SU-DHL-6 (cell line): ENCODE data around the gene HS3ST3B1.

ENCODE experiments used
- H2AFZ ChIP-seq: fragments of 200-600 bp; sonication (generic); 2 replicates; pipeline ENCODE4 v1.6.1; 2014; ENCODE audit warnings: low read depth, mild to moderate bottlenecking, moderate library complexity, mixed read lengths, antibody characterized with exemption, low read length; ENCODE audit not compliant: severe bottlenecking
- H3F3A ChIP-seq: fragments of 200-600 bp; shearing (Covaris generic); 2 replicates; pipeline ENCODE4 v1.6.0; 2016; ENCODE audit warnings: antibody characterized with exemption, mild to moderate bottlenecking; ENCODE audit not compliant: insufficient read depth
- H3K27ac ChIP-seq: fragments of 200-600 bp; sonication (generic); 2 replicates; pipeline ENCODE4 v1.5.1; 2016; ENCODE audit warnings: low read depth, mild to moderate bottlenecking, low read length, moderate library complexity, mixed read lengths
- H3K27me3 ChIP-seq: fragments of 200-600 bp; sonication (generic), shearing (Covaris generic); 2 replicates; pipeline ENCODE4 v1.6.0; 2014; ENCODE audit warnings: mild to moderate bottlenecking, low read length
- H3K36me3 ChIP-seq: fragments of 200-600 bp; sonication (generic); 2 replicates; pipeline ENCODE4 v1.6.1; 2014; ENCODE audit warnings: mild to moderate bottlenecking, low read length, mixed read lengths
- H3K4me2 ChIP-seq: fragments of 300-600, 200-600 bp; shearing (Covaris generic), sonication (generic); 2 replicates; pipeline ENCODE4 v1.6.0; 2014; ENCODE audit warnings: low read length, low read depth, mild to moderate bottlenecking; ENCODE audit not compliant: poor library complexity, severe bottlenecking
- H3K4me3 ChIP-seq: fragments of 200-600 bp; sonication (generic); 2 replicates; pipeline ENCODE4 v1.5.1; 2014; ENCODE audit warnings: antibody characterized with exemption, low read length, mild to moderate bottlenecking, mixed read lengths; ENCODE audit not compliant: insufficient read depth, poor library complexity, severe bottlenecking
- H3K79me2 ChIP-seq: fragments of 200-600 bp; sonication (generic); 2 replicates; pipeline ENCODE4 v1.6.1; 2014; ENCODE audit warnings: mild to moderate bottlenecking, low read length, moderate library complexity; ENCODE audit not compliant: insufficient read depth
- H3K9ac ChIP-seq: fragments of 200-600 bp; sonication (generic); 2 replicates; pipeline ENCODE4 v1.7.0; 2014; ENCODE audit warnings: mild to moderate bottlenecking, low read length
- H3K9me2 ChIP-seq: fragments of 200-600 bp; sonication (generic); replicated peaks from 2 replicates; pipeline ENCODE4 v1.6.1; 2014; ENCODE audit warnings: low read length; ENCODE audit not compliant: insufficient read depth
- H3K9me3 ChIP-seq: fragments of 200-600 bp; sonication (generic); 2 replicates; pipeline ENCODE4 v1.6.1; 2014; ENCODE audit warnings: low read length, mixed read lengths; ENCODE audit not compliant: insufficient read depth
- H4K20me1 ChIP-seq: fragments of 200-600 bp; sonication (generic); 2 replicates; pipeline ENCODE4 v1.6.1; 2014; ENCODE audit warnings: low read depth, mild to moderate bottlenecking, antibody characterized with exemption, low read length, moderate library complexity, mixed read lengths
- CTCF ChIP-seq: fragments of 200-600 bp; sonication (generic); IDR thresholded peaks from one replicate; pipeline ENCODE4 v1.5.1; 2017; ENCODE audit warnings: antibody characterized with exemption, mild to moderate bottlenecking, low read length, moderate library complexity; ENCODE audit not compliant: insufficient read depth, poor library complexity, severe bottlenecking
- EZH2phosphoT487 ChIP-seq: fragments of 200-600 bp; sonication (generic), shearing (Covaris generic); conservative IDR thresholded peaks from 2 replicates; pipeline ENCODE4 v1.6.1; 2018; ENCODE audit warnings: mild to moderate bottlenecking, antibody characterized with exemption, low read length, moderate library complexity, mixed read lengths

HS3ST3B1 gene

GRCh38 chr17:14330492-14330962 lies 29.6 kb downstream of the HS3ST3B1 start:
- no peaks in the 10 kb centered on the region for H3F3A ChIP-seq
- TF ChIP-seq CTCF (no peak), EZH2phosphoT487 (no peak)
- H3K79me2 ChIP-seq = no peaks in the 10 kb centered on the region
- H3K9me3 ChIP-seq = no peaks in the 10 kb centered on the region
- H2AFZ ChIP-seq = no peak overlapping the region
- H3K9ac ChIP-seq = no peak overlapping the region
- H3K27me3 ChIP-seq = no peaks in the 10 kb centered on the region
- no peaks in the 10 kb centered on the region for H3K36me3 ChIP-seq
- no peak overlapping the region for H3K27ac ChIP-seq
- H3K4me3 ChIP-seq = no peak overlapping the region
- H3K9me2 ChIP-seq = no peaks in the 10 kb centered on the region
- H4K20me1 ChIP-seq = no peaks in the 10 kb centered on the region
- no peak overlapping the region for H3K4me2 ChIP-seq

GRCh38 chr17:14331225-14331981 lies 30.5 kb downstream of the HS3ST3B1 start:
- H3K4me3 ChIP-seq = no peak overlapping the region
- H3K9ac ChIP-seq = no peak overlapping the region
- no peaks in the 10 kb centered on the region for H3K27me3 ChIP-seq
- H2AFZ ChIP-seq = no peak overlapping the region
- H3K4me2 ChIP-seq = no peak overlapping the region
- H3K27ac ChIP-seq = no peak overlapping the region
- H3K9me2 ChIP-seq = no peaks in the 10 kb centered on the region
- no peaks in the 10 kb centered on the region for H3K79me2 ChIP-seq
- no peak for TF ChIP-seq EZH2phosphoT487
- no peak for TF ChIP-seq CTCF
- no peaks in the 10 kb centered on the region for H4K20me1 ChIP-seq
- H3K36me3 ChIP-seq = no peaks in the 10 kb centered on the region
- H3K9me3 ChIP-seq = no peaks in the 10 kb centered on the region
- no peaks in the 10 kb centered on the region for H3F3A ChIP-seq

GRCh38 chr17:14331982-14332298 lies 31.1 kb downstream of the HS3ST3B1 start:
- no peaks in the 10 kb centered on the region for H3K36me3 ChIP-seq
- H3K4me3 ChIP-seq = no peak overlapping the region
- H3K9me2 ChIP-seq = no peaks in the 10 kb centered on the region
- no peaks in the 10 kb centered on the region for H3K9me3 ChIP-seq
- H3K9ac ChIP-seq = no peak overlapping the region
- TF ChIP-seq CTCF (no peak), EZH2phosphoT487 (no peak)
- no peak overlapping the region for H2AFZ ChIP-seq
- no peaks in the 10 kb centered on the region for H3K27me3 ChIP-seq
- H3K27ac ChIP-seq = no peak overlapping the region
- no peak overlapping the region for H3K4me2 ChIP-seq
- H3F3A ChIP-seq = no peaks in the 10 kb centered on the region
- no peaks in the 10 kb centered on the region for H3K79me2 ChIP-seq
- H4K20me1 ChIP-seq = no peaks in the 10 kb centered on the region
